GM18499 (cell line): ENCODE results near the gene SLC38A10.

ENCODE experiments used
- ATAC-seq: cut with Tn5 transposase; IDR thresholded peaks from one replicate; pipeline ENCODE4 v1.9.1; 2021; ENCODE audit warnings: moderate number of reproducible peaks; ENCODE audit not compliant: insufficient read depth, unreplicated experiment

SLC38A10 gene

GRCh38 chr17:81282876-81283275 lies 12.2 kb downstream of the SLC38A10 start:
- no peak for ATAC-seq

- ATAC-seq: no peak
These were observed 13.0 kb downstream of the SLC38A10 start for GRCh38 chr17:81282141-81282540.

GRCh38 chr17:81280571-81280970 lies 14.5 kb downstream of the SLC38A10 start:
- ATAC-seq: no peak

GRCh38 chr17:81279278-81280275 lies 15.5 kb downstream of the SLC38A10 start:
- no peak for ATAC-seq

- ATAC-seq: no peak
These were observed 16.3 kb downstream of the SLC38A10 start for GRCh38 chr17:81278831-81279230.

GRCh38 chr17:81277946-81278693 lies 17.0 kb downstream of the SLC38A10 start:
- no peak for ATAC-seq

GRCh38 chr17:81277421-81277820 lies 17.7 kb downstream of the SLC38A10 start:
- no peak for ATAC-seq

- no peak for ATAC-seq
These were observed 18.3 kb downstream of the SLC38A10 start for GRCh38 chr17:81276781-81277180.

- no peak for ATAC-seq
These were observed 20.6 kb downstream of the SLC38A10 start for GRCh38 chr17:81274471-81274855.

GRCh38 chr17:81273698-81274470 lies 21.2 kb downstream of the SLC38A10 start:
- no peak for ATAC-seq

GRCh38 chr17:81272616-81273015 lies 22.5 kb downstream of the SLC38A10 start:
- ATAC-seq: no peak

GRCh38 chr17:81271226-81271625 lies 23.9 kb downstream of the SLC38A10 start:
- no peak for ATAC-seq

- no peak for ATAC-seq
These were observed 24.8 kb downstream of the SLC38A10 start for GRCh38 chr17:81270279-81270678.

- ATAC-seq: no peak
These were observed 27.6 kb downstream of the SLC38A10 start for GRCh38 chr17:81267390-81268067.

- ATAC-seq: no peak
These were observed 29.5 kb downstream of the SLC38A10 start for GRCh38 chr17:81265576-81265975.

- ATAC-seq: no peak
These were observed 30.5 kb downstream of the SLC38A10 start for GRCh38 chr17:81264640-81265039.

- no peak for ATAC-seq
These were observed 31.5 kb downstream of the SLC38A10 start for GRCh38 chr17:81263371-81264181.

GRCh38 chr17:81261582-81262336 lies 33.3 kb downstream of the SLC38A10 start:
- ATAC-seq: no peak
